Stimulated activated CD8-positive, alpha-beta memory T cell treated with anti-CD3 and anti-CD28 coated beads, Interleukin-7, amount 100 ng/mL, for 1 hour (primary cell): ENCODE measurements around the gene OR10H1.
"Not testable (repeated sequence)": the region's sequence is repeated elsewhere in the genome, so short reads cannot be mapped to it uniquely, and the experiment has no call there.

Experiments used
- DNase-seq, 2 donors: peaks; one replicate each; pipeline ENCODE4 v3.0.0-alpha.2; 2020; ENCODE audit warnings: low read depth in 2 of 2

OR10H1 gene

DNA sequence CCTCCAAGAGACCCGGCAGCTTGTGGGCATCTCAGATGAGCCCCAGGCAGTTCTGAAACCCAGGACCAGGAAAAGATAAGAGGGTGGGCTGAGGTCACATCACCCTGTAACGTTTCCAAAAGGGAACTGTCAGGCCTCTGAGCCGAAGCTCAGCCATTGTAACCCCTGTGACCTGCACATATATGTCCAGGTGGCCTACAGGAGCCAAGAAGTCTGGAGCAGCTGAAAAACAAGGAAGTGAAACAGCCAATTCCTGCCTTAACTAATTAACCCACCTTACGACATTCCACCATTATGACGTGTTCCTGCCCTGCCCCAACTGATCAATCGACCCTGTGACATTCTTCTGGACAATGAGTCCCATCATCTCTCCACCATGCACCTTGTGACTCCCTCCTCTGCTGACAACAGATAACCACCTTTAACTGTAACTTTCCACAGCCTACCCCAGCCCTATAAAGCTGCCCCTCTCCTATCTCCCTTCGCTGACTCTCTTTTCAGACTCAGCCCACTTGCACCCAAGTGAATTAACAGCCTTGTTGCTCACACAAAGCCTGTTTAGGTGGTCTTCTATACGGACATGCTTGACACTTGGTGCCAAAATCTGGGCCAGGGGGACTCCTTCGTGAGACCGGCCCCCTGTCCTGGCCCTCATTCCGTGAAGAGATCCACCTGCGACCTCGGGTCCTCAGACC lies 13.3 kb upstream of the OR10H1 start:
- DNase-seq, result not testable (repeated sequence)

DNA sequence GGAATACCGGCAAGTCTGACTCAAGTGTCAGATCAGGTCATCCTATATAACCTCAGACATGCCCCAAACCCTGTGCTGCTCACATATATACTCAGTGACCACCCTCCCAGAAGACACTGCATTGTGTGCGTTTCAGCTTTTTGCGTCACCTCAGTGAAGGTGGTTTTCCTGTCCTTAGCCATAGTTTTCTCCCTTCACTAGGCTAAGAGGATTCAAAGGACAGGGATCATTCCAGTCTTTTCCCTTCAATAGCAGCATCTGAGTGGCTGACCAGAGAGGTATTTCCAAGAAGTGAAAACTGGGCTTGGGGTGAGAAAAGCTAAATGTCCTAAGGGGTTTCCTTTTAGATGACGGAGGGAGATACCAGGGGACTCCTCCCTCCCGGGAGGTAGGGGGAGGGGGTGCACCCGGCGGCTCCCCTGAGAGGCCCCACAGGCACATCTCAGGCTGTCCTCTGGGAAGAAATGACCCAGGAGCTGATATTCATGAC lies 12.7 kb upstream of the OR10H1 start:
- no peak for DNase-seq

DNA sequence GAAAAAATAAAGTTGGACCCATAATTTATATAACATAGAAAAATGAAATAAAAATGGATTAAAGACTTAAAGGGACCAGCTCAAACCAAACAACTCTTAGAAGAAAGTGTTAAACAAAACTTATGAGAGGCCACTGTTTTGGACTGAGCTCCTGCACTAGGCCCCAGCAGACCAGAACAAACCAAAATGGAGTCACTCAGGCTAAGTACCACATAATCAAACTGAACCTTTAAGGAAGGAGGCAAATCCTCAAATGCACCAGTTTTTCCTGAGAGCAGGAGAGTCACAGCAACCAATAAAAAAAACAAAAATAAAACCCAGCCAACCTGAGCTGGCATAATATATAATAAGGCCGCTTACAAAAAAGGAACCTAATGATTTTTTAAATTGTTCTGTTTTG lies 10.3 kb upstream of the OR10H1 start:
- DNase-seq, result no peak

DNA sequence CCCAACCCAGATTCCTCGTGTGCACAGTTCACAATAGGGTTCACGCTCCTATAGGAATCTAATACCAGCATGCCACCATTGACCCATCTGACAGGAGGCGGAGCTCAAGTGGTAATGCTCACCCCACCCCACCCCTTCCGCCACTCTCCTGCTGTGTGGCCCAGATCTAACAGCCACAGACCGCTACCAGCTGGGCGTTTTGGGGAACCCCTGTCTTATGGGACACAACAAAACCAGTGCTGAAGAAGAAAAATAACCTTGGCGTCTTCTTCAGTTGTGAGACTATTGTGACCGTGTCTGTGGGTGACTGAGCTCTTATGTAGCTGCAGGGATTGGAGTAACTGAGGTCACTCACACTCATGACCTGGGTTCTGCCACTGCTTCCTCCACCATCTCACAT lies 5.2 kb upstream of the OR10H1 start:
- no peak for DNase-seq

DNA sequence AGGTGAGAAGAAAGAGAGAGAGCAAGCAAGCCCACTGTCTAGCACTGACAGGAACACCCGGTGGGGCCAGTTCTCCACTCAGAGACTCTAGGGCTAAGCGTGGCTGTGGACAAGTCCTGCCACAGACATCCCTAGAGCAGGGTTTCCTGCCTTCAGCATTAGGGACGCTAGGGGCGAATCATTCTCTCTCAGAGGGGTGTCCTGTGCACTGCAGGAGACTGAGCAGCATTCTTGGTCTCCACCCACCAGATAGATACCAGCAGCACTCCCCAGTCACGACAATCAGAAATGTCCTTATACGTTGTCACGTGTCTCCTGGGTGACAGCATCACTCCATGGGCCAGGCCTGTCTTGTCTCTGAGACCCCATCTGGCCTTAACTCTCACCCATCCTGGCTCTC lies 1.5 kb downstream of the OR10H1 start:
- no peak for DNase-seq

DNA sequence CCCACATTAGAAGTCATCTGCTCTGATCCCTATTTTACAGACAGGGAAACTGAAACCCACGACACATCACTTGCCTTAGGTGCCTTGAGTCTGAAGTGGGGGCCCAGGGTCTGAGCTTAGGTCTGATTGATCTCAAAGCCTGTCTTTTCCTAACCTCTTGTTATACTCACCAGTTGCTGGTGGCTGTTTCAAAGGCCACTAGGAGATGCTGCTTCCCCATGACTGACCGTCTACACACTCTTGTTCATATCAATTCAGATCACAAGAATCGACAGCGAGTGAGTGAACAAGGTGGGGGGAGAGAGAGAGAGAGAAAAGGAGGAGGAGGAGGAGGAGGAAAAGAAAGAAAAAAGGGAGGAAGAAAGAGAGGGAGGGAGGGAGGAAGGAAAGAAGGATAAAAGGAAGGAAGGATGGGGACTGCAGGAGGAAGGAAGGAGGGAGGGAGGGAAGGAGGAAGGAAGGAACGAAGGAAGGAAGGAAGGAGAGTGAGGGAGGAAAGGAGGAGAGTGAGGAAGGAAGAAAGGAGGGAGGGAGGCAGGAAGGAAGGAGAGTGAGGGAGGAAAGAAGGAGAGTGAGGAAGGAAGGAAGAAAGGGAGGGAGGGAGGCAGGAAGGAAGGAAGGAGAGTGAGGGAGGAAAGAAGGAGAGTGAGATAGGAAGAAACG lies 3.3 kb downstream of the OR10H1 start:
- peak in 1 of 2 donors; percentile 13 for DNase-seq

DNA sequence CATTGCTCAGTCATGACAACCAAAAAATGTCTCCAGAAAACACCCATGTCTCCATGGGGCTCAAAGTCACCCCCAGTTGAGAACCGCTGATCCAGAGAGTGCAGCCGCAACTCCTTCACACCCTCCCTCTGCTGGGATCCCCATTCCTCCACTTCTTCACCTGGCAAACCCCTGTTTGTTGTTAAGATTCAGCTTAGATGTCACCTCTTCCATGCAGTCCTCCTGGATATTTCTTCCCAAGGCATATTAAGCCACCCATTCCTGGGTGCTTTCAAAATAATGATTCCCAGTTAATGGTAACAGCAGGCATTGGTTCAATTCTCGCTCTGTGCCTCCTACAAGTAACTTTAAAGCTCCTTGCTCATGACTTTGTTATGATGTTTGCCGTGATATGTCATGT lies 4.0 kb downstream of the OR10H1 start:
- no peak for DNase-seq

DNA sequence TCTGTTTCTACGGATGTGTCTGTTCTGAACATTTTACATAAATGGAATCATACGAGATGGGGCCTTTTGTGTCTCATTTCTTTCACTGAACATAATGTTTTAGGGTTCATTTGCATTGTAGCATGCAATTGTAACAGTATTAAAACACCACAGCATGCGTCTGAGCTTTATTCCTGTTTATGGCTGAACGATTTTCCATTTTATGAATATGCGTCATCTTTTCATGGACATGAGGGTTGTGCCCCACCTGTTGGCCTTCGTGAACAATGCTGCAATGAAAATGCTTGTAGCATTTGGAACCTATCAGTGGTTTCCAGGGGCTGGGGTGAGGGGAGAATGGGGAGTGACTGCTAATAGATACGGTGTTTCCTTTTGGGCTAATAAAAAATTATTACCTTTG lies 5.1 kb downstream of the OR10H1 start:
- no peak for DNase-seq

DNA sequence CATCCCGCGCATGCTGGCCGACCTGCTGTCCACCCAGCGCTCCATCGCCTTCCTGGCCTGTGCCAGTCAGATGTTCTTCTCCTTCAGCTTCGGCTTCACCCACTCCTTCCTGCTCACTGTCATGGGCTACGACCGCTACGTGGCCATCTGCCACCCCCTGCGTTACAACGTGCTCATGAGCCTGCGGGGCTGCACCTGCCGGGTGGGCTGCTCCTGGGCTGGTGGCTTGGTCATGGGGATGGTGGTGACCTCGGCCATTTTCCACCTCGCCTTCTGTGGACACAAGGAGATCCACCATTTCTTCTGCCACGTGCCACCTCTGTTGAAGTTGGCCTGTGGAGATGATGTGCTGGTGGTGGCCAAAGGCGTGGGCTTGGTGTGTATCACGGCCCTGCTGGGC lies 21.2 kb downstream of the OR10H1 start:
- not testable (repeated sequence) for DNase-seq

DNA sequence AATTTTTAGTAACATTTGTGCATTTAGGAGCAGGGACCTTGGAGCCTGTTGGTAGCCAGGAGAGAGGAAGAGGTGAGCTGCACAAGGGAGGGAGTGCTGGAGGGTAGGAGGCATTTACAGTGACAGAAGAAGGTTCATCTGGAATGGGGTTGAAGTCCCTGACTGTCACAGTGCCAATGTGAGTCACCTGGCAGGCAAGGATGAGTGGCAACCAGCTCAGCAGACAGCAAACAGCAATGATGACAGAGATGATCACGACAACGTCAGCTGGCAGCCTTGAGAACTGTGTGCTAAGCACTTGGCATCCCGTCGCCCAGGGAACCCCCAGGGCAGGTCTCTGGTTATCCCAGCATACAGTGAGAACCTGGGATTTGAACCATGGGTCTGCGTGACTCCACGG lies 25.4 kb downstream of the OR10H1 start:
- no peak for DNase-seq

DNA sequence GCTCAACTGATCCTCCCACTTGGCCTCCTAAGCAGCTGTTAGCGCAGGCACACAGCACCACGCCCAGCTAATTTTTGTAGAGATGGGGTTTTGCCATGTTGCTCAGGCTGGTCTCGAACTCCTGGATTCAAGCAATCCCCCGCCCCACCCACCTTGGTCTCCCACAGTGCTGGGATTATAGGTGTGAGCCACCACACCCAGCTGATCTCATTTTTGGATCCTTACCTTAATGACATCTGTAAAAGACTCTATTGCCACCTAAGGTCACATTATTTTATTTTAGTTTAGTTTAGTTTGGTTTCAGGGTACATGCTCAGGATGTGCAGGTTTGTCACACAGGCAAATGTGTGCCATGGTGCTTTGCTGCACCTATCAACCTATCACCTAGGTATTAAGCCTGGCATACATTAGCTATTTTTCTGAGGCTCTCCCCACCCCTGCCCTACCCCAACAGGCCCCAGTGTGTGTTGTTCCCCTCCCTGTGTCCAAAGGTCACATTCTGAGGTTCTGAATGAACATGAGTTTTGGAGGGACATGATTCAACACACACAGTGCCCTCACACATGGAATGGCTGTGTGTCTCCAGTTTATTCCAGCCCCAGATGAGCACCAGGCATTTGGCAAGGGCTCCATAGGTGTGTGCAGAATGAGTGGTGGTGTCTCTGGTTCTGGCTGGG lies 26.7 kb downstream of the OR10H1 start:
- no peak for DNase-seq

DNA sequence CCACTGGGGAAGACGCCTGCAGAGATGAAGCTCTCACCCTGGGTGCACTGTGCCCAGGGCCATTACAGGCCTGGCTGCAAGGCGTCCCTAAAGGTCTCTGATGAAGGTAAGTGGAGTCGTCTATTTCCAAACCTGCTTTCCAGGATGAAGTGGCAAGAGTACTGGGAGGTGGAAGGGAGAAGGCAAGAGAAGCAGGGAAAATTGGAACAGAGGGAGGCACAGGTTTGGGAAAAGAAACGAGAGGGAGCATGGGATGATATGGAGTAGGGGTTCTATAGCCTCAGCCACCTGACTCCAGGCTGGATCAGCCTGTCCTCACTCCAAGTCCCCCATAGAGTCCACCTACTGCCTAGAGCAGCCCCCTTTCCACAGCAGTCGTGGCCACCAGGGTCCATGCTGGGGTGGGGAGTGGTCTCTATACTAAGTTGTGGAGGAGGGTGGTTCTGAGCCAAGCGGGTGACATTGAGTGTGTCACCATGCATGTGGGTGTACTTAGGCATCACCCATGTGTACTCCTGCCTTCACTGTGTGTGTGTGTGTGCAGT lies 27.8 kb downstream of the OR10H1 start, which contains the start of gene OR10H5:
TSS of gene OR10H5 (plus strand) at position 51 of the 545 bp plus-strand sequence. CDS start 6,388 bp downstream, outside the sequence.
- DNase-seq, result no peak

DNA sequence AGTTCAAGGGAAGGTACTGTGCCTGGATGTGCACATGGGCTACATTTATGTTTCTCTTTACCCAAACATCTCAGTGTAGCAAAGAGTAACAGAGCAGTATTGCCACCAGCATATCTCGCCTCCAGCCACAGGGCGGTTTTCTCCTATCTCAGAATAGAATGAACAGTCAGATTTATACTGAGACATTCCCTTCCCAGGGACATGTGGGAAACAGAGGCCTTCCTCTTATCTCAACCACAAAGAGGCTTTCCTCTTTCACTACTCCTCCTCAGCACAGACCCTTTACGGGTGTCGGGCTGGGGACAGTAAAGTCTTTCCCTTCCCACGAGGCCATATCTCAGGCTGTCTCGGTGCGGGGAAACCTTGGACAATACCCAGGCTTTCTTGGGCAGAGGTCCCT lies 32.6 kb downstream of the OR10H1 start:
- not testable (repeated sequence) for DNase-seq

DNA sequence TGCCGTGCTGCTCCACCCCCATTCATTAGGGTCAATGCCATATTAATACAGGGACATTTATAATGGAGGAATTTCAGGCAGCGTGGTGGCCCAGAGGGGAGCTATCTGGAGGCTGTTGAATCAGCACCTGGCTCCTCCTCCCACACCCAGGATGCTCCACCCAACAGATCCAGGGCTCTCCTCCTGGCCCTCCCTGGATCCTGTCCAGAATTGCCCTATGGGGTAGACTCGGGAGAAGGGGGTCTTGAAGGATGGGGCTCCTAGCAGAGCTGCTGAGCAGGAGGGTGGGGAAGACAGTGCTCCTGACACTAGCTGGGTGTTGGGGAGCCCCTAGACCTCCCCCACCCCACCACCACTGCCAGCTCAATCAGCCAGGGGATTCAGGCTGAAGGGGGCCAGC lies 33.3 kb downstream of the OR10H1 start:
- no peak for DNase-seq

DNA sequence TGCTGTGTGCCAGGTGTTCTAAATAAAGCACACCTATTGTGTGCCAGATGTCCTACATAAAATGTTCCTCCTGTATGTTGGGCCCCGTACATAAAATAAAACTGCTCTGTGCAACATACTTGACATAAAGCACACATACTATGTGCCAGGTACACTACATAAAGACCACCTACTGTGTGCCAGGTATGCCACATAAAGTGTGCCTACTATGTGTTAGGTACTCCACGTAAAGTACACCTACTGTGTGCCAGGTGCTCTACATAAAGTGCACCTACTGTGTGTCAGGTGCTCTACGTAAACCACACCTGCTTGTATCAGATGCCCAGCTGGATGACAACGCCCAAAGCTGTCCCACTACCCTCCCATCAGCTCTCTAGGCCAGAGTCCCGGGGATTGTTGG lies 33.8 kb downstream of the OR10H1 start:
- no peak for DNase-seq

DNA sequence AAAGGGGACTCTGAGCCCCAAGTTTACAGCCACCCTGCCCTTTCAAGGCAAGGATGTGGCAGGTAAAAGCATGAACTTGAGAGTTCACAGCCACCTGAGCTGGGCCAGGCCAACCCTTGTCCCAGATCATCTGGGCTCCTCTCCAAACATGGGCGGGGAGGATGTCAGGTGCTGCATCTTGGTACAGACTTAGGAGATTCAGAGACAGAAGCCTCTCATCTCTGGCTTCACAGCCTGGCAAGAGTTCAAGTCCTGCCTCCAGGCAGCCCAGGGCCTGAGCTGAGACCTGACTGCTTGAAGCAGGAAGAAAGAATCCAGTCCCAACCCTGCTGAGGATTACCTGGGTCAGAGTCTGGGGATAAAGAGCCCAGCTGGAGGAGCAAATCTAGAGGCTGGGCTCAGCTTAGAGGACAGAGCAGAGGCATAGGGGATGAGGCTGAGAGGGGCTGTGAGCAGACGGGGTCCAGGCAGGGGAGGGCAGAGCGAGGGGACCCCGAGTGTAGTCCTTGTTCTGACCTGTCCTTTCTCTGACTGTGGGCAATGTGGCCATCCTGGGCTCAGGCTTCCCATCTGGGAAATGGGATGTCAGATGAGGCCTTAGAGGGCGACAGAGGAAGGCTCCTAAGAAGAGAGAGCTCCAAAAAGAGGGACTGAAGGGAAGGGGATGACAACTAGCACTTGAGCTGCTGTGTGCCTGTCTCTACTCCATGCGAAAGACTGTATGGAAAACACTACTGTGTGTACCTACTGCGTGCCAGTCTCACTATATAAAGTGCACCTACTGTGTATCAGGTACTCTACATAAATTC lies 34.6 kb downstream of the OR10H1 start:
- no peak for DNase-seq

DNA sequence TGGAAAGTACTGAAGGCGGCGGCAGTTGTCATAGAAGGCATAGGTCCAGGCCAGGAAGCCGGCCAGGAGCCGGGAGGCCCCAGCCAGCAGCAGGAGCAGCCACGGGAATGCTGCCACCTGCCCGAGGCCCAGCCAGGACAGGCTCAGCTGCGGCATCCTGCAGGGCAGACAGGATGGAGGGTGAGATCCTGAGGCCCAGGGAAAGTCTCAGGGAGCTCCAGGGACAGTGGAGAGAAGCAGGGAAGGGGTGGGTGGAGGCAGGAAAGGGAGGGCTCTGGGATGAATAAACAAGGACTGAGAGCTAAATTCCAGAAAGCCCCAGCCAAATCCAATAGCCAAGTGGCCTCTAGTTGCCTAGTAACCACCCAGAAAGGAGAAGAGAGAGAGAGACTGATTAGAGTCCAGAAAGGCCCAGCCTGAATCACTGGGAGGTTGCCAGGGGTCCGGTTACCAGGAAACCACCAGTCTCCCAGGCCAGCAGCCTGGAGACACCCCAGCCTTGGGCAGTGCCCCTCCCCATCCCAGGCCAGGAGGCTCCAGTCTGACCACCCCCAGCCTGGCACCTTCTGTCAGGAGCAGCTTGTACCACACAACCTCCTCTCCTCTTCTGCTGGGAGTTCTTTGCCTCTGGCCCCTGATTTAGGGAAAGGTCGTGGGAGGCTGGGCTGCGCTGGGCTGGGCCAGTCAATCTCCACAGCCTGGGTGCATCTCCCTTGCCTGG lies 35.5 kb downstream of the OR10H1 start:
- no peak for DNase-seq

DNA sequence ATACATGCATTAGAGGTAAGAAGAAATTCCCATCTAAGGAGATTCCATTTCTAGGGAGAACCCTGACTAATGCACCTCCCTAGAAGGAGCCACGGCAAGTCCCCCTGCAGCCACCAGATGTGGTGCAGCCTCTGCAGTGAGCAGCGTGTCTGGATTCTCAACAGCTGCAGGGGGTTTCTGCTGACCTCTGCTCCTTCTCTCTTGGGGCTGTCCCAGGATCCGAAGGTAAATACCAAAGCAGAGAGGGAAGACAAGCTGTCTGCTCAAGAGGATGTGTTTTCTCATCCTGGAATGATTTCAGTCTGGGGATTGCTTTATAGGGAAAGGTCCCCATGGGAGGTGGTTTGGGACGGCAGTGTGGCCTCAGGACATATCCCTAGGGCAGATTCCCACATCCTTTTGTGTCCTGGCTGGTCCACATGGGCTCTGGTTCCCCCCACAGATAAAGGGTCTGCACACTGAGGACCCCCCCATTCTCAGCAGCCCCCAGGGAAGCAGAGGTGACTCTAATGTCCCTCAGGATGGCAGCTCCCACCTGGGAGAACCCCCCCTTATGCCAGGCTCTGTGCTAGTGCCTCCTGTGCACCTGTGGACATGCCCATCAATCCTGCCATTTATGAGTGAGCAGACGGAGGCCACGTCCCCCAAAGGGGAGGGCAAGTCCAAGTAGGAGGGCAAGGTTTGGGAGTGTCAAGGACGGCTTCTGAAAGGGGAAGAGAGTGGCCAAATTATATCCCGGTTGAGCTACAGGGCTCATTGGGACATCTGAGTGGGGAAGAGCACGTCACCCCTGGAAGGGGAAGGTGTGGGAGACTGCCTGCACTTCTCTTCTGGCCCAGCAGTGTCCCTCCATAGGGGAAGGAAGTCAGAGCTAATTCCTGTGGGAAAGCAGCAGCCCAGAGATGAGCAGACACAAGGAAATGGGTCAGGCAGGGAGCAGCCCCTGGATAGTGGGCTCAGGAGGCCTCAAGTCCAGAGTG lies 38.2 kb downstream of the OR10H1 start:
- DNase-seq, result no peak

DNA sequence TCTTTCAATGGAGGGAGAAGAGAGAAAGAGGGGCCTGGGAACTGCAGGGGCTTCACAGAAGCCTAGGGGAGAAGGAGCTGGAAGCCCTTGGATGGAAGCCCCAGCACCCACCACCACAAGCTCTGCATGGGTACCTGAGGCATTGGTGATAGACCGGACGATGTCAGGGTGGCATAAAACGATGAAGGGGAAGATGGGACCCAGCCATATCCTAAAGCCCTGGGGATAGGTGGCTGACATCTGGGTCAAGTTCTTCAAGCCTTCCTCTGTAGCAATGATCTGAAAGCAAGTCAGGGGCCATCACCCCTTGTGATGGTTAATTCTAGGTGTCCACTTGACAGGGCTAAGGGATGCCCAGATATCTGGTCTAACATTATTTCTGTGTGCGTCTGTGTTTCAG lies 39.2 kb downstream of the OR10H1 start:
- DNase-seq, result no peak

DNA sequence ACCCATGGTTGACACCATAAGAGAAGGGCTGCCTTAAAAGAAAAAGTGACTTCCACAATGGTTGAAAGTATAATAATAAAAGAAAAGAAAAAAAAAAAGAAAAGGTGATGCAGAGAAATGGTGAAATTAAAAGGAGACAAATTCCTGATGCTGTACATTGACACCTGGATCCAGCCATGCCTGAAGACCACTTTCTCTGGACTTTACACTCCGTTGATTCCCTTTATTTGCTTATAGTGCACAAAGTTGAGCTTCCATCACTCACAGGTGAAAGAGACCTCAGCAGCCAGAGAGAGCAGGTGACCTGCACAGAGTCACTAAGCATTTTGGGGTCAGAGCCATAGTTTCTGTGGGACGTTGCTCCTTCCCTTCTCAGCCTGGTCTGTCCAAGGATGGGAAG lies 40.2 kb downstream of the OR10H1 start:
- DNase-seq, result no peak
